ENCODE measurements around the gene GZMB. TPM values are rescaled to one million over a fixed set of nuclear protein-coding genes. Genes with fewer than 3 reads are reported as not detected.

GZMB gene
- polyA plus RNA-seq, 1 donor from 2014 or later, result not detected

DNA sequence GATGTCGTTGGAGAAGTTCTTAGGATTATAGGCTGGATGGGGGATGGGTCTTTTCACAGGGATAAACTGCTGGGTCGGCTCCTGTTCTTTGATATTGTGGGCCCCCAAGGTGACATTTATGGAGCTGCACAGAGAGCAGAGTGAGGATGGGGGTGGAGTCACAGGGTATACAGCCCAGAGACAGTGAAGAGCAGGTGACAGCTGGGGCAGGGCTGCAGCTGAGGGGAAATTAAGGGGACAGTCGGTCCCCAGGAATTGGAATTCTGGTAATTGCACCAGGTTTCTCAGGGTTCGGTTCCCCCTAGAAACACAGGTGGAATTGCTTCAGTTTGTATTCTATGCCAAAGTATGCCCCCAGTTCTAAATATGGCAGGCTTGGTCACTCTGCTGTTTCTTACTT lies 1.7 kb downstream of the GZMB start:
- H3K27ac ChIP-seq (ENCODE audit: low read length), result no peak overlapping the region
- H3K79me2 ChIP-seq (replicated peaks; ENCODE audit: insufficient read depth, low read length), result no peaks in the 10 kb centered on the region
- H3K9ac ChIP-seq (ENCODE audit: low read length), result no peak overlapping the region
- H3K36me3 ChIP-seq (ENCODE audit: insufficient read depth, low read length), result no peaks in the 10 kb centered on the region
- no peaks in the 10 kb centered on the region for H3K9me2 ChIP-seq (ENCODE audit: insufficient read depth, low read length)
- TF ChIP-seq EP300 (conservative IDR thresholded peaks at IDR 0.05; ENCODE audit: poor library complexity, severe bottlenecking), result no peak
- no peak for TF ChIP-seq RAD21 (conservative IDR thresholded peaks at IDR 0.05)
- TF ChIP-seq EZH2 (IDR thresholded peaks at IDR 0.05; ENCODE audit: borderline replicate concordance, insufficient read depth, low read length, poor library complexity, severe bottlenecking), result no peak
- TF ChIP-seq, protein P1, sequence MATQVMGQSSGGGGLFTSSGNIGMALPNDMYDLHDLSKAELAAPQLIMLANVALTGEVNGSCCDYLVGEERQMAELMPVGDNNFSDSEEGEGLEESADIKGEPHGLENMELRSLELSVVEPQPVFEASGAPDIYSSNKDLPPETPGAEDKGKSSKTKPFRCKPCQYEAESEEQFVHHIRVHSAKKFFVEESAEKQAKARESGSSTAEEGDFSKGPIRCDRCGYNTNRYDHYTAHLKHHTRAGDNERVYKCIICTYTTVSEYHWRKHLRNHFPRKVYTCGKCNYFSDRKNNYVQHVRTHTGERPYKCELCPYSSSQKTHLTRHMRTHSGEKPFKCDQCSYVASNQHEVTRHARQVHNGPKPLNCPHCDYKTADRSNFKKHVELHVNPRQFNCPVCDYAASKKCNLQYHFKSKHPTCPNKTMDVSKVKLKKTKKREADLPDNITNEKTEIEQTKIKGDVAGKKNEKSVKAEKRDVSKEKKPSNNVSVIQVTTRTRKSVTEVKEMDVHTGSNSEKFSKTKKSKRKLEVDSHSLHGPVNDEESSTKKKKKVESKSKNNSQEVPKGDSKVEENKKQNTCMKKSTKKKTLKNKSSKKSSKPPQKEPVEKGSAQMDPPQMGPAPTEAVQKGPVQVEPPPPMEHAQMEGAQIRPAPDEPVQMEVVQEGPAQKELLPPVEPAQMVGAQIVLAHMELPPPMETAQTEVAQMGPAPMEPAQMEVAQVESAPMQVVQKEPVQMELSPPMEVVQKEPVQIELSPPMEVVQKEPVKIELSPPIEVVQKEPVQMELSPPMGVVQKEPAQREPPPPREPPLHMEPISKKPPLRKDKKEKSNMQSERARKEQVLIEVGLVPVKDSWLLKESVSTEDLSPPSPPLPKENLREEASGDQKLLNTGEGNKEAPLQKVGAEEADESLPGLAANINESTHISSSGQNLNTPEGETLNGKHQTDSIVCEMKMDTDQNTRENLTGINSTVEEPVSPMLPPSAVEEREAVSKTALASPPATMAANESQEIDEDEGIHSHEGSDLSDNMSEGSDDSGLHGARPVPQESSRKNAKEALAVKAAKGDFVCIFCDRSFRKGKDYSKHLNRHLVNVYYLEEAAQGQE (IDR thresholded peaks at IDR 0.05; ENCODE audit: borderline replicate concordance), result no peak
- TF ChIP-seq, protein P2, sequence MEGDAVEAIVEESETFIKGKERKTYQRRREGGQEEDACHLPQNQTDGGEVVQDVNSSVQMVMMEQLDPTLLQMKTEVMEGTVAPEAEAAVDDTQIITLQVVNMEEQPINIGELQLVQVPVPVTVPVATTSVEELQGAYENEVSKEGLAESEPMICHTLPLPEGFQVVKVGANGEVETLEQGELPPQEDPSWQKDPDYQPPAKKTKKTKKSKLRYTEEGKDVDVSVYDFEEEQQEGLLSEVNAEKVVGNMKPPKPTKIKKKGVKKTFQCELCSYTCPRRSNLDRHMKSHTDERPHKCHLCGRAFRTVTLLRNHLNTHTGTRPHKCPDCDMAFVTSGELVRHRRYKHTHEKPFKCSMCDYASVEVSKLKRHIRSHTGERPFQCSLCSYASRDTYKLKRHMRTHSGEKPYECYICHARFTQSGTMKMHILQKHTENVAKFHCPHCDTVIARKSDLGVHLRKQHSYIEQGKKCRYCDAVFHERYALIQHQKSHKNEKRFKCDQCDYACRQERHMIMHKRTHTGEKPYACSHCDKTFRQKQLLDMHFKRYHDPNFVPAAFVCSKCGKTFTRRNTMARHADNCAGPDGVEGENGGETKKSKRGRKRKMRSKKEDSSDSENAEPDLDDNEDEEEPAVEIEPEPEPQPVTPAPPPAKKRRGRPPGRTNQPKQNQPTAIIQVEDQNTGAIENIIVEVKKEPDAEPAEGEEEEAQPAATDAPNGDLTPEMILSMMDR (IDR thresholded peaks at IDR 0.05; ENCODE audit: poor library complexity, severe bottlenecking), result no peak
- TF ChIP-seq SMC3 (conservative IDR thresholded peaks at IDR 0.05; ENCODE audit: poor library complexity), result no peak
- no peak for TF ChIP-seq POLR2AphosphoS5 (IDR thresholded peaks at IDR 0.05)
- TF ChIP-seq MXI1 (conservative IDR thresholded peaks at IDR 0.05; ENCODE audit: poor library complexity, severe bottlenecking), result no peak
- TF ChIP-seq TAF1 (IDR thresholded peaks at IDR 0.05; ENCODE audit: low read depth), result no peak
- H3K4me3 ChIP-seq (ENCODE audit: low read length), result no peak overlapping the region
- no peak overlapping the region for H3K4me2 ChIP-seq (ENCODE audit: low read length)
- H4K20me1 ChIP-seq (ENCODE audit: insufficient read depth), result no peaks in the 10 kb centered on the region
- no peaks in the 10 kb centered on the region for H3K27me3 ChIP-seq (ENCODE audit: insufficient read depth, low read depth, low read length)
- H3F3A ChIP-seq (ENCODE audit: insufficient read depth, low read length, poor library complexity, severe bottlenecking), result no peaks in the 10 kb centered on the region
- no peak overlapping the region for H2AFZ ChIP-seq (ENCODE audit: low read depth, low read length)
- no peaks in the 10 kb centered on the region for H3K9me3 ChIP-seq (ENCODE audit: low read length)

DNA sequence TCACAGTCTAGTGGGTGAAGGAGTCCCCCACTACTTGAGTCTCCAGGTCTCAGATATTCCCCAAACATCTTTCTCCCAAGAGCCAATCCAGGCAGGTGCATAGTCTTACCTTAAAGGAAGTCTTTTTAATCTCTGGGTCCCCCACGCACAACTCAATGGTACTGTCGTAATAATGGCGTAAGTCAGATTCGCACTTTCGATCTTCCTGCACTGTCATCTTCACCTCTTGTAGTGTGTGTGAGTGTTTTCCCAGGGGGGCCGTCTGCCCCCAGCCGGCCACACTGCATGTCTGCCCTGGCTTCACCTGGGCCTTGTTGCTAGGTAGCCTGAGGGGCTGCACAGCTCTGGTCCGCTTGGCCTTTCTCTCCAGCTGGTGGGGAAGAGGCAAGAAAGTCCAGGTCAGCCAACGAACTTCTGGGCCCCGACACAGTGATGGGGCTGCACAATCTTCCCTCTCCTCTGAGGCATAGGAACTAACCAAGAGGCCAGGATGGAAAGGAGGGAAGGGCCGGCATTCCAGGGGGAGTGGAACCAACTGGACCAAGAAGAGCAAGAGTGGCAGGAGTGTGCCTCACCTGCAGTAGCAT lies 2.1 kb downstream of the GZMB start:
- no peaks in the 10 kb centered on the region for H3K9me3 ChIP-seq (ENCODE audit: low read length)
- H3K4me3 ChIP-seq (ENCODE audit: low read length), result no peak overlapping the region
- no peaks in the 10 kb centered on the region for H4K20me1 ChIP-seq (ENCODE audit: insufficient read depth)
- no peaks in the 10 kb centered on the region for H3K79me2 ChIP-seq (replicated peaks; ENCODE audit: insufficient read depth, low read length)
- H3K9me2 ChIP-seq (ENCODE audit: insufficient read depth, low read length), result no peaks in the 10 kb centered on the region
- no peak overlapping the region for H3K27ac ChIP-seq (ENCODE audit: low read length)
- H3K36me3 ChIP-seq (ENCODE audit: insufficient read depth, low read length), result no peaks in the 10 kb centered on the region
- no peaks in the 10 kb centered on the region for H3F3A ChIP-seq (ENCODE audit: insufficient read depth, low read length, poor library complexity, severe bottlenecking)
- H2AFZ ChIP-seq (ENCODE audit: low read depth, low read length), result no peak overlapping the region
- no peak for TF ChIP-seq EZH2 (IDR thresholded peaks at IDR 0.05; ENCODE audit: borderline replicate concordance, insufficient read depth, low read length, poor library complexity, severe bottlenecking)
- TF ChIP-seq, protein P2 (IDR thresholded peaks at IDR 0.05; ENCODE audit: poor library complexity, severe bottlenecking), result no peak
- no peak for TF ChIP-seq MXI1 (conservative IDR thresholded peaks at IDR 0.05; ENCODE audit: poor library complexity, severe bottlenecking)
- TF ChIP-seq TAF1 (IDR thresholded peaks at IDR 0.05; ENCODE audit: low read depth), result no peak
- TF ChIP-seq POLR2AphosphoS5 (IDR thresholded peaks at IDR 0.05), result no peak
- TF ChIP-seq EP300 (conservative IDR thresholded peaks at IDR 0.05; ENCODE audit: poor library complexity, severe bottlenecking), result no peak
- no peak for TF ChIP-seq SMC3 (conservative IDR thresholded peaks at IDR 0.05; ENCODE audit: poor library complexity)
- TF ChIP-seq RAD21 (conservative IDR thresholded peaks at IDR 0.05), result no peak
- TF ChIP-seq, protein P1 (IDR thresholded peaks at IDR 0.05; ENCODE audit: borderline replicate concordance), result no peak
- no peaks in the 10 kb centered on the region for H3K27me3 ChIP-seq (ENCODE audit: insufficient read depth, low read depth, low read length)
- H3K4me2 ChIP-seq (ENCODE audit: low read length), result no peak overlapping the region
- H3K9ac ChIP-seq (ENCODE audit: low read length), result no peak overlapping the region

Measured in neural cell (in vitro differentiated cells).